ENCODE data around the gene ENPP6. TPM values are rescaled to one million over a fixed set of nuclear protein-coding genes. Genes with fewer than 3 reads are reported as not detected.

Gene ENPP6
- total RNA-seq, 1 donor from 2014 or later = not detected

GRCh38 chr4:184115399-184115798, 102.3 kb downstream of the ENPP6 start:
- TF ChIP-seq, protein P1, sequence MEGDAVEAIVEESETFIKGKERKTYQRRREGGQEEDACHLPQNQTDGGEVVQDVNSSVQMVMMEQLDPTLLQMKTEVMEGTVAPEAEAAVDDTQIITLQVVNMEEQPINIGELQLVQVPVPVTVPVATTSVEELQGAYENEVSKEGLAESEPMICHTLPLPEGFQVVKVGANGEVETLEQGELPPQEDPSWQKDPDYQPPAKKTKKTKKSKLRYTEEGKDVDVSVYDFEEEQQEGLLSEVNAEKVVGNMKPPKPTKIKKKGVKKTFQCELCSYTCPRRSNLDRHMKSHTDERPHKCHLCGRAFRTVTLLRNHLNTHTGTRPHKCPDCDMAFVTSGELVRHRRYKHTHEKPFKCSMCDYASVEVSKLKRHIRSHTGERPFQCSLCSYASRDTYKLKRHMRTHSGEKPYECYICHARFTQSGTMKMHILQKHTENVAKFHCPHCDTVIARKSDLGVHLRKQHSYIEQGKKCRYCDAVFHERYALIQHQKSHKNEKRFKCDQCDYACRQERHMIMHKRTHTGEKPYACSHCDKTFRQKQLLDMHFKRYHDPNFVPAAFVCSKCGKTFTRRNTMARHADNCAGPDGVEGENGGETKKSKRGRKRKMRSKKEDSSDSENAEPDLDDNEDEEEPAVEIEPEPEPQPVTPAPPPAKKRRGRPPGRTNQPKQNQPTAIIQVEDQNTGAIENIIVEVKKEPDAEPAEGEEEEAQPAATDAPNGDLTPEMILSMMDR (IDR thresholded peaks at IDR 0.05; ENCODE audit: borderline replicate concordance) = no peak
- H3K4me3 ChIP-seq = no peak overlapping the region
- no peaks in the 10 kb centered on the region for H3K9me3 ChIP-seq (replicated peaks)
- DNase-seq = no peak
- no peaks in the 10 kb centered on the region for H3K27me3 ChIP-seq (ENCODE audit: low read depth)
- no peaks in the 10 kb centered on the region for H3K4me1 ChIP-seq
- intact Hi-C loops (cut with micrococcal nuclease) = no loop called here
- no peak overlapping the region for H3K27ac ChIP-seq (replicated peaks)
- H3K36me3 ChIP-seq = no peaks in the 10 kb centered on the region

DNA sequence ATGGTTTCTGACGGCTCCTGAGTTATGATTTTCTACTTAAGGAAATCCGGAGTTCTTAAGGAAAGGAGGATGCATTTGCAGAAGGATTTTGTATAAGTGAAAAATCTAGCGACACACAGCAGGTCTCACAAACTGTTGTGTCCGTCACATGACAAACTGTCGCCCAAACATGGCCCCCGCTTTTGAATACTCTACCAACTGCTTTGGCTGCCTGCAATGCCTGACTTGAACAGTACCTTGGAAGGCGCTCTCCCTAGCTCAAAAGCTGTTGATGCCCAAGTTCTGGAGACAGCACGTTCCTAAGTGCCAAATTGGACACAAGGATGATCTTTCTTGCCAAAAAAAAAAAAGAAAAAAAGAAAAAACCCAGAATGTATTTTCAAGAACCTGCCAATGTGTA, 103.2 kb downstream of the ENPP6 start:
- Histone ChIP-seq H3K4me1 (no peaks in the 10 kb centered on the region), H3K27ac (replicated peaks) (no peak overlapping the region), H3K9me3 (replicated peaks) (no peaks in the 10 kb centered on the region), H3K36me3 (no peaks in the 10 kb centered on the region), H3K27me3 (ENCODE audit: low read depth) (no peaks in the 10 kb centered on the region), H3K4me3 (no peak overlapping the region)
- no peak for DNase-seq
- intact Hi-C loops (cut with micrococcal nuclease) = no loop called here
- TF ChIP-seq, protein P1 (IDR thresholded peaks at IDR 0.05; ENCODE audit: borderline replicate concordance) = no peak

DNA sequence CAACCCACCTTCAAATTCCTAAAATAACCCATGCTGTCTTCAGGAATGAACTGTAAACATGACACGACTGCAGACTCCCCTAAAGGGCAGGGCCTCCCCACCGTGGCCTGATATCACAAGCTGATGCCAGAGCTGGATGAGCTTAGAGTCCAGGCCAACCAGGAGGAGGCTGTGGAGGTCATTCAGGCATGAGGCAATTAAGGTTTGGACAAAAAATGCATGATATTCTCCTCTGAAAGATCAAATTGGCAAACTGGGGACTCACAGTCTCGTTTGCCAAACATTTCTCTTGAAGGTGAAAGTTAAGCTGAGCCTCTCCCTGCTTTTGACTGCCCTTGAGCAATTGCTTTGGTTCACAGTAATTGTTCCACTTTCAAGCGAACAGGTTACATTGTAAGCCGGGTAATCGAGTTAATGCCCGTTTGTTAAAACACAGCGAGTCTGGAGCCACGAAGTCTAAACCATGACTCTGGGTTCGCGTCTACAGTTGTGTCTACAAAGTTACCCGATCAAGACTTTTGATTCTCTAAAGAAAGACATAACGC, 105.6 kb downstream of the ENPP6 start:
- H3K27me3 ChIP-seq (ENCODE audit: low read depth) = no peaks in the 10 kb centered on the region
- DNase-seq = no peak
- no peaks in the 10 kb centered on the region for H3K36me3 ChIP-seq
- no peaks in the 10 kb centered on the region for H3K4me1 ChIP-seq
- H3K27ac ChIP-seq (replicated peaks) = no peak overlapping the region
- no peak overlapping the region for H3K4me3 ChIP-seq
- intact Hi-C loops (cut with micrococcal nuclease) = no loop called here
- TF ChIP-seq, protein P1 (IDR thresholded peaks at IDR 0.05; ENCODE audit: borderline replicate concordance) = no peak
- H3K9me3 ChIP-seq (replicated peaks) = no peaks in the 10 kb centered on the region

DNA sequence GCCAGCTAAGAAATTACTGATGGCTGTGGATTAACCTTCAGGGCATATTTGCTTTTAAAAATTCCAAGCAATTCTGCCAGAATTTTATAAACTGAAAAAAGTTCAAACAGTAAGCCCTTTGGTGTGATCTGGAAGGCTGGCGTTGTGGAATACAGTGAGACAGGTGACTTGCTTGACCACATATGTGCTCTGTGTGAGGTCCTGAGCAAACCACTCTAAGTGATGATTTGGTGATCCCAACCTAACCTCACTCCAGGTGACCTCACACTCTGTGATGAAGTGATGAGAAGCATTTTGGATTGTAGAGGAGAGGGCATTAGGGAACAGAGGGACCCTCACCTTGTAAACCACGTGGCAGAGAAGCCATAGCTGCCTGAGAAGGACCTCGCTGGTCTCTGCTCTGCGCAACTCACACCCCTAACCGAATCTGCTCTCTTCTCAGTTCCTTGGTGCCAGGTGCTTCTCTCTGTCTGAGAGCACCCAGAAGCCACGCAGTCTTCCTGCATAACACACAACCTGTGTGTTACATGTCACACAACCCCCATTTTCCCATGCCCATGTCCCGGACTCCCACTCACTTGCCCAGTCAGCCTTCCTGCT, 106.3 kb downstream of the ENPP6 start:
- Histone ChIP-seq H3K9me3 (replicated peaks) (no peaks in the 10 kb centered on the region), H3K4me3 (no peak overlapping the region), H3K27me3 (ENCODE audit: low read depth) (no peaks in the 10 kb centered on the region), H3K27ac (replicated peaks) (no peak overlapping the region), H3K36me3 (no peaks in the 10 kb centered on the region), H3K4me1 (no peaks in the 10 kb centered on the region)
- TF ChIP-seq, protein P1 (IDR thresholded peaks at IDR 0.05; ENCODE audit: borderline replicate concordance) = no peak
- intact Hi-C loops (cut with micrococcal nuclease) = no loop called here
- DNase-seq = no peak

DNA sequence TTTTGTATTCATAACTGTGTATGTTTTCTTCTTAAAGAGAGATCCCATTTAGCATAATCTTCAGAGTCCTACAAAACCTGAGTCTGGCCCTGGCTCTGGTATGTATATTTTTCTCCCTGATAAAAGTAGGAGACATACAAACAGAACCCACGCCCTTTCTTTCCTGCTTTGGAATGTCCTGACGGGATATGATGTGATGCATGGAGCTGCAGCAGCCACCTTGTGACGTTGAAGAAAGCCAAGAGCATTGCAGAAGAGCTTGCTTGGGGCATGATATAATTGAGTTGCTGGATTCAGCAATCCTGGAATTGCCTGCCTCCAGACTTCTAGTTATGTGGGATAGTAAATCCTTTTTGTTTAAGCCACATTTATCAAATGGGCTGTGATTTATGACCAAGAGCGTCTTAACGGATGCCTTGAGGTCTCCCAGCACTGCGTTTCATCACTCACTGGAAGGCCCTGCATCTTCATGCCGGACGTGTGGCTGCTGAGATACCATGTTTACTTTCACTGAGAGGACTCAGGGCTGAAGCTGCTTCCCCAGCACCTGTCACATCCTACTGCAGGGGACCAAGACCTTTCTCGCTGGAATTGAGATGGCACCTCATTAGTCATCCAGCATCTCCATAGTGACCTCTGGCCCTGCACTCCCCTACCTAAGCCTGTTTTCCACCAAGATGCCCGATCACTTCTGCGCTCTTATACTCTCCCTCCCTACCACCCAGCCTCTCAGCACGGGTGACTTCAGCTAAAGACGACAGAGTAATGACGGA, 107.0 kb downstream of the ENPP6 start:
- TF ChIP-seq, protein P1 (IDR thresholded peaks at IDR 0.05; ENCODE audit: borderline replicate concordance) = no peak
- Histone ChIP-seq H3K36me3 (no peaks in the 10 kb centered on the region), H3K27ac (replicated peaks) (no peak overlapping the region), H3K9me3 (replicated peaks) (no peaks in the 10 kb centered on the region), H3K27me3 (ENCODE audit: low read depth) (no peaks in the 10 kb centered on the region), H3K4me3 (no peak overlapping the region), H3K4me1 (no peaks in the 10 kb centered on the region)
- intact Hi-C loops (cut with micrococcal nuclease) = no loop called here
- no peak for DNase-seq
